KMS-11 (cell line): ENCODE results near the gene PDAP1.

Source experiments
- H2AFZ ChIP-seq: fragments of 200-600 bp; sonication (generic); 2 replicates; pipeline ENCODE4 v1.6.1; 2016; ENCODE audit warnings: antibody characterized with exemption, mixed run types, low read depth
- H3K27ac ChIP-seq: fragments of 200-600 bp; sonication (generic); 2 replicates; pipeline ENCODE4 v1.6.1; 2016; ENCODE audit warnings: mild to moderate bottlenecking, mixed run types
- H3K27me3 ChIP-seq: fragments of 200-600 bp; sonication (generic); 2 replicates; pipeline ENCODE4 v1.6.1; 2017; ENCODE audit warnings: mild to moderate bottlenecking, low read depth, mixed run types, moderate library complexity; ENCODE audit not compliant: insufficient read depth
- H3K36me3 ChIP-seq: fragments of 200-600 bp; sonication (generic); 2 replicates; pipeline ENCODE4 v1.6.1; 2017; ENCODE audit warnings: mild to moderate bottlenecking, mixed run types; ENCODE audit not compliant: insufficient read depth
- H3K4me1 ChIP-seq: fragments of 200-600 bp; sonication (generic); 2 replicates; pipeline ENCODE4 v1.6.1; 2016; ENCODE audit warnings: mild to moderate bottlenecking, low read depth, mixed run types; ENCODE audit not compliant: poor library complexity, severe bottlenecking
- H3K4me2 ChIP-seq: fragments of 200-600 bp; sonication (generic); 2 replicates; pipeline ENCODE4 v1.7.0; 2016; ENCODE audit warnings: mild to moderate bottlenecking, mixed run types
- H3K4me3 ChIP-seq: fragments of 200-600 bp; sonication (generic); IDR thresholded peaks from 2 replicates; pipeline ENCODE4 v1.6.1; 2017; ENCODE audit warnings: low read depth, low read length, mixed read lengths; ENCODE audit not compliant: insufficient read depth
- H3K79me2 ChIP-seq: fragments of 200-600 bp; sonication (generic); 2 replicates; pipeline ENCODE4 v1.6.1; 2016; ENCODE audit warnings: low read depth, mixed run types; ENCODE audit not compliant: insufficient read depth
- H3K9ac ChIP-seq: fragments of 200-600 bp; sonication (generic); 2 replicates; pipeline ENCODE4 v1.6.1; 2016; ENCODE audit warnings: mild to moderate bottlenecking, mixed run types
- H4K20me1 ChIP-seq: fragments of 200-600 bp; sonication (generic); 2 replicates; pipeline ENCODE4 v1.6.1; 2016; ENCODE audit warnings: mild to moderate bottlenecking, mixed run types; ENCODE audit not compliant: insufficient read depth
- TF ChIP-seq, protein P1 (sequence below): fragments of 200-600 bp; sonication (generic); conservative IDR thresholded peaks from 2 replicates; pipeline ENCODE4 v1.6.1; 2017; ENCODE audit warnings: low read depth, mild to moderate bottlenecking, antibody characterized with exemption, low read length, moderate library complexity, mixed read lengths

The PDAP1 gene

DNA sequence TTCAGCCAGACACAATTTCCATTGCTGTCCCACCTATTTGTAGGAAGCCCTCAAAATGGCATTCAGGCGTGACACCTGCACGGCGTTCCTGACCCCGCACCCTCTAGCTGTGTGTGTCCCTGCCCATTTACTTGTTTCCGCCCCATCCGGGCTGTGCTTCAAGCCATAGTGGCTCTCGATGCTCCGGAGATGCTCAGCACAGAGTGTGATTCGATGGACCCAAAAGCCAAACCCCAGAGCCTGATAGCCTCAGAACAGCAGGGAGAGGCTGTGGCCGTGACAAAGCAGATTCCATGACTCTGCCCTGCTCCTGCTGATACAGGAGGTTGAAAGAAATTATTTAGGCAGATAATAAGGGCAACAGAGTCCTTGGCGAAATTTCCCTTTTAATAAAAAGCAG, 13.8 kb upstream of the PDAP1 start:
- no peak overlapping the region for H3K4me2 ChIP-seq
- H4K20me1 ChIP-seq: no peaks in the 10 kb centered on the region
- H3K4me3 ChIP-seq: no peak overlapping the region
- H3K27me3 ChIP-seq: no peaks in the 10 kb centered on the region
- H3K79me2 ChIP-seq: no peaks in the 10 kb centered on the region
- H2AFZ ChIP-seq: no peak overlapping the region
- no peak overlapping the region for H3K9ac ChIP-seq
- no peaks in the 10 kb centered on the region for H3K4me1 ChIP-seq
- peaks cover 9% of the 10 kb centered on the region; the same call in 1 of the 2 replicates for H3K36me3 ChIP-seq
- no peak overlapping the region; the same call in 1 of the 2 replicates for H3K27ac ChIP-seq
- TF ChIP-seq, protein P1, sequence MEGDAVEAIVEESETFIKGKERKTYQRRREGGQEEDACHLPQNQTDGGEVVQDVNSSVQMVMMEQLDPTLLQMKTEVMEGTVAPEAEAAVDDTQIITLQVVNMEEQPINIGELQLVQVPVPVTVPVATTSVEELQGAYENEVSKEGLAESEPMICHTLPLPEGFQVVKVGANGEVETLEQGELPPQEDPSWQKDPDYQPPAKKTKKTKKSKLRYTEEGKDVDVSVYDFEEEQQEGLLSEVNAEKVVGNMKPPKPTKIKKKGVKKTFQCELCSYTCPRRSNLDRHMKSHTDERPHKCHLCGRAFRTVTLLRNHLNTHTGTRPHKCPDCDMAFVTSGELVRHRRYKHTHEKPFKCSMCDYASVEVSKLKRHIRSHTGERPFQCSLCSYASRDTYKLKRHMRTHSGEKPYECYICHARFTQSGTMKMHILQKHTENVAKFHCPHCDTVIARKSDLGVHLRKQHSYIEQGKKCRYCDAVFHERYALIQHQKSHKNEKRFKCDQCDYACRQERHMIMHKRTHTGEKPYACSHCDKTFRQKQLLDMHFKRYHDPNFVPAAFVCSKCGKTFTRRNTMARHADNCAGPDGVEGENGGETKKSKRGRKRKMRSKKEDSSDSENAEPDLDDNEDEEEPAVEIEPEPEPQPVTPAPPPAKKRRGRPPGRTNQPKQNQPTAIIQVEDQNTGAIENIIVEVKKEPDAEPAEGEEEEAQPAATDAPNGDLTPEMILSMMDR: no peak

DNA sequence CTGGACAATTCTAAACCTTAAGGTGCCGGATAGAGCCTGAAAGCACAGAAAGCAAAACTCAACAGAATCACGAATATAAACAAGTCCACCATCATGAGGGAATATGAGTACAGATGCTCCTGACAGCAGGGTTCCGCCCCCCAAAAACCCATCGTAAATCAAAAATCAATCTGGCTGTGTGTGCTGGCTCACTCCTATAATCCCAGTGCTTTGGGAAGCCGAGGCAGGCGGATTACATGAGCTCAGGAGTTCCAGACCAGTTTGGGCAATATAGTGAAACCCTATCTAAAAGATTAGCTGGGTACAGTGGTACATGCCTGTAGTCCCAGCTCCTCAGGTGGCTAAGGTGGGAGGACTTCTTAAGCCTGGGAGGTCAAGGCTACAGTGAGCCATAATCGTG, 12.6 kb upstream of the PDAP1 start:
- H4K20me1 ChIP-seq: no peaks in the 10 kb centered on the region

DNA sequence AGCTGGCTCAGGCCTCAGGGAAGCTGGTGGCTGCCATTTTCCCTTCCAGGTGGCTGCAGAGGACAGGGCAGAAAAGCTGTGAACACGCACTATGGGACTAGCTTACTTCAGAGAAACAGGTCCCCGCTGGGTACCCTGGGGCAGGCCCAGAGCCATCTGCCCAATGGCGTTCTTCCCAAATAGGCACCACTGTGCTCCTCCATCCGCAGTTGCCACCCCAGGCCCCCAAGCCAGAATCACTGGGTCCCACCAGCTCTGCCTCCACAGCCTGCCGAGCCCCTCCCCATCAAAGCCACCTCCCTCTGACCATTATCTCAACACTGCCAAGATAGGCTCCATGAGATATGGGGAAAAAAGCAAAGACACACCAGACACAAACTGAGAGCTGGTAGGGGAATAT, 11.8 kb upstream of the PDAP1 start:
- H3K4me1 ChIP-seq: peaks cover 6% of the 10 kb centered on the region
- H4K20me1 ChIP-seq: no peaks in the 10 kb centered on the region
- no peaks in the 10 kb centered on the region for H3K79me2 ChIP-seq
- no peak overlapping the region for H3K4me2 ChIP-seq
- no peak overlapping the region for H2AFZ ChIP-seq
- no peaks in the 10 kb centered on the region for H3K27me3 ChIP-seq
- peaks cover 14% of the 10 kb centered on the region for H3K36me3 ChIP-seq
- H3K9ac ChIP-seq: no peak overlapping the region
- H3K27ac ChIP-seq: no peak overlapping the region
- TF ChIP-seq, protein P1: no peak
- H3K4me3 ChIP-seq: no peak overlapping the region

More for the DNA sequence above, 12.6 kb upstream of the PDAP1 start:
- no peaks in the 10 kb centered on the region for H3K27me3 ChIP-seq
- no peak overlapping the region for H3K4me3 ChIP-seq
- TF ChIP-seq, protein P1: no peak
- no peaks in the 10 kb centered on the region for H3K79me2 ChIP-seq
- no peak overlapping the region for H3K9ac ChIP-seq
- peaks cover 4% of the 10 kb centered on the region for H3K4me1 ChIP-seq
- H3K4me2 ChIP-seq: no peak overlapping the region
- no peak overlapping the region for H2AFZ ChIP-seq
- H3K27ac ChIP-seq: no peak overlapping the region
- H3K36me3 ChIP-seq: peaks cover 13% of the 10 kb centered on the region; the same call in 1 of the 2 replicates

DNA sequence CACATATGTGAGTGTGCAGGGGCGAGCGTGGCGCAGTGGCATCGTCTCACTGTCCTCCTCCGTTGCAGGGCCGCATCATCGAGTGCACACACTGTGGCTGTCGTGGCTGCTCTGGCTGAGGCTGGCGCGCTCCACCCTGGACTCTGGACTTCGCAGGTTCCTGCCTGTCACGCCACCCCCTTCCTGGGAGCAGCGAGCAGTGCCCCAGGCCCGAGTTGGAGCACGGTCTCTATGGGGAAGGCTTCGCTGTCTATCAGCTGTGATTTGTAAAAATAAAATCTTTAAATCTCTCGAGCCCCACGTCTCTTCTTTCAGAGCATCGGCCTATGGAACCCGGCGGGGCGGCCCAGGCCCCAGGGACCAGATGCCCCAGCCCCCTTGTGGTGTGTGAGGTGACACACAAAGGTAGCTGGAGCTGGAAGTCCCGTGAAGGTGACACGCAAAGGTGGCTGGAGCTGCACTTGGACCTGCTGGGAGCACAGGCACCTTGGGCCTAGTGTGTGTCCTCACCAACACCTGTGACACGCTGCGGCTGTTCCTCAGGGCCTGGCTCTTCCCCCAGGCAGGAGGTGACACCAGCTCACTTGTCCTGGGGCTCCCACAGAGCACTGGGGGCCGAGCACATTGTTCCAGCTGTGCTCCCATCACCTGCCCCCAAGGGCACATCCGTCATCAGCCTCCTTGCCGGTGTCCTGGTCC, 11.1 kb upstream of the PDAP1 start:
- H3K4me2 ChIP-seq: no peak overlapping the region
- no peak overlapping the region for H3K27ac ChIP-seq
- no peak overlapping the region for H2AFZ ChIP-seq
- H3K4me3 ChIP-seq: no peak overlapping the region
- H3K79me2 ChIP-seq: 0 out of 2 replicates have a peak, but pooled peaks cover under 1% of the 10 kb centered on the region
- no peak overlapping the region for H3K9ac ChIP-seq
- H3K27me3 ChIP-seq: no peaks in the 10 kb centered on the region
- peaks cover 6% of the 10 kb centered on the region for H3K4me1 ChIP-seq
- no peaks in the 10 kb centered on the region for H4K20me1 ChIP-seq
- TF ChIP-seq, protein P1: no peak
- peaks cover 11% of the 10 kb centered on the region for H3K36me3 ChIP-seq
